GM19023 (cell line): ENCODE measurements around the gene KLHL30.

Experiments used
- ATAC-seq: cut with Tn5 transposase; IDR thresholded peaks from one replicate; pipeline ENCODE4 v1.9.1; 2021; ENCODE audit warnings: mild to moderate bottlenecking, moderate library complexity; ENCODE audit not compliant: unreplicated experiment

Gene KLHL30

DNA sequence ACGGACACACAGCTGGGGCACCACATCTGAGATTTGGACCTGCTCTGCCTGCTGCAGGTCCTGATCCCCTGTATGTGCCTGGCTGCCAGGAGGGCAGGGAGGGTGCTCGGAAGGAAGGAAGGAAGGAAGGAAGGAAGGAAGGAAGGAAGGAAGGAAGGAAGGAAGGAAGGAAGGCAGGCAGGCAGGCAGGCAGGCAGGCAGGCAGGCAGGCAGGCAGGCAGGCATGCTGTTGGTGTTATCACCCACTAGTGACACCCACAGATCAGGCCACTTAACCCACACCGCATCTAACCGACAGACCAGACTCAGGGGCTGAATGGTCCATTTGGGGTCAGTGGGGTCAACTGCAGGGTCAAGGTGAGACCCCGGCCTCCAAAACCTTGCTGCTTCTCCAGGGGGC, 5.8 kb downstream of the KLHL30 start:
- no peak for ATAC-seq

GRCh38 chr2:238145046-238145445, 6.6 kb downstream of the KLHL30 start:
- ATAC-seq = no peak

DNA sequence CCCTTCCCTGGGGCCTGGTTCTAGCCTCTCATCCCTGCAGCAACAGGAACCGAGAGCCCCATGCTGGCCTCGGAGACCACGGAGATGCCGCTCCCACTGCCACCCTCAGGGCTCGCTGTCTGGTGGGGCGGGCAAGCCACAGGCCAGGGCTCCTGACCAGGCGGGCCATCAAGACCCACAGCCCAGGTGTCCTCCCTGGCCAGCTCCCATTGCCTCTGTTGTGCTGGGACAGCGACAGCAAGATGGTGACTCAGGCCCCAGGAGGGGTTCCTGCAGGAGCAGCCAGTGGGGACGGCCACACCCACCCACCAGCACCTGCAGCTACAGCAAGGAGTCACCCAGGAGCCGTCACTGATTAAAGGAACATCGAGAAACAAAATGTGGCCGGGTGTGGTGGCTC, 7.4 kb downstream of the KLHL30 start:
- ATAC-seq = no peak

- no peak for ATAC-seq
These were observed 8.5 kb downstream of the KLHL30 start for GRCh38 chr2:238146884-238147544.

GRCh38 chr2:238148981-238149380, 10.5 kb downstream of the KLHL30 start:
- no peak for ATAC-seq

- no peak for ATAC-seq
These were observed 11.5 kb downstream of the KLHL30 start for GRCh38 chr2:238149841-238150572.

DNA sequence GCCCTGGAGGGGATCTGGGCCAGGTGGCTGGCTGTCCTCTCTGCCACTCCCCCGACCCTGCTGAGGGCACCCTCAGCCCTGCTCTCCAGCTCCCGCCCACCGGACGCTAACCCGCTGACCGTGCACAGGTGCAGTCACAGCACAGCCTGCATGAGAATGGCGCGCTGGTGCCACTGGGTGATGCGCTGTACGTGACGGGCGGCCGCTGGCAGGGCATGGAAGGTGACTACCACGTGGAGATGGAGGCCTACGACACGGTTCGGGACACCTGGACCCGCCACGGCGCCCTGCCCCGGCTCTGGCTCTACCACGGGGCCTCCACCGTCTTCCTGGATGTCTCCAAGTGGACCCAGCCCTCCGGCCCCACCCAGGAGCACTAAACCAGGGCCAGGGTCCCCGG, 12.2 kb downstream of the KLHL30 start:
- ATAC-seq = no peak

- ATAC-seq = no peak
These were observed 12.7 kb downstream of the KLHL30 start for GRCh38 chr2:238151205-238151604.

DNA sequence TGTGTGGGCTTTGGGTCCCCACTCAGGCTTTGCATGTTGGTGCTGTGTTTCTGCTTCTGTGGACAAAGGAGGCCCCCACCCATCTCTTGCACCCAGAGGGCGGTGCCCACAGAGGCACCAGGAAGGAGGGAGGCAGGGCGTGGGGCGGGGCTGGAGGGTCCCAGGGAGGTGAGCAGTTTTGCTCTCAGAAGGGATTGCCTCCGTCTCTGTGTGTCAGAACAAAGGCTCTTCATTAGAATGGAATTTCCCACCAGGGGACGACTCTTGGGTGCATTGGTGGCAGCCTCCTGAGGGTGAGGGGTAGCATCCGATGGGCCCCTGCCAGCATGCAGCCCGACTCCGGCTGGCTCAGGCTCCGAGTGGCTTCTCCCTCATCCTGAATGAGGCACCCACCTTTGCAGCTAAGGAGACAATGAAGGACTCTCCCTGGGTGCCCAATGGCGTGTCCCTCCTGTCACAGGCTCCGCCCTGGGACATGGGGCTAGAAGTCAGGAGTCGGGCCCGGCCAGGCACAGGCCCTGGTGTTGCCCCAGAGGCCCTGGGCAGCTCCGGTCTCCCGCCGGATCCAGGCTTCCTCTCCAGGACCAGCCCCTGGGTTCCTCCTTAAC, 13.3 kb downstream of the KLHL30 start:
- ATAC-seq = no peak

- ATAC-seq = no peak
These were observed 14.6 kb downstream of the KLHL30 start for GRCh38 chr2:238152771-238153688.

DNA sequence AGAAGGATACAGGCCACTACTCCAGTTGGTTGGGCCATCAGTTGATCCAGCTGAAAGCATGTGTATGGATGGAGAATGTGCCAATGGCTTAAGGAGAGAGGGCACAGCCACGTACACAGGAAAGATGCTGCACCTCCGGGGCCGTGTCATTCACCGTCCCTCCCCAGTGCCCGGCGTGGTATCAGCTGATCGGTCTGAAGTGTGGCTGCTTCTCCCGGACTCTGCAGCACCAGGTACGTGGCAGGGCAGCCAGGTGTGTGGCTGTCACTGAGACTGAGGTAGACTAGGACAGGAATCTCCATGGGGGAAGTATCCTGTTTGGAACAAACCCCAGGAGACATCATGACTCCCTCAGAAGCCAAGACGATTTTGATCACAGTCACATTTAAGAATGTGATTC, 16.1 kb downstream of the KLHL30 start:
- ATAC-seq = no peak

DNA sequence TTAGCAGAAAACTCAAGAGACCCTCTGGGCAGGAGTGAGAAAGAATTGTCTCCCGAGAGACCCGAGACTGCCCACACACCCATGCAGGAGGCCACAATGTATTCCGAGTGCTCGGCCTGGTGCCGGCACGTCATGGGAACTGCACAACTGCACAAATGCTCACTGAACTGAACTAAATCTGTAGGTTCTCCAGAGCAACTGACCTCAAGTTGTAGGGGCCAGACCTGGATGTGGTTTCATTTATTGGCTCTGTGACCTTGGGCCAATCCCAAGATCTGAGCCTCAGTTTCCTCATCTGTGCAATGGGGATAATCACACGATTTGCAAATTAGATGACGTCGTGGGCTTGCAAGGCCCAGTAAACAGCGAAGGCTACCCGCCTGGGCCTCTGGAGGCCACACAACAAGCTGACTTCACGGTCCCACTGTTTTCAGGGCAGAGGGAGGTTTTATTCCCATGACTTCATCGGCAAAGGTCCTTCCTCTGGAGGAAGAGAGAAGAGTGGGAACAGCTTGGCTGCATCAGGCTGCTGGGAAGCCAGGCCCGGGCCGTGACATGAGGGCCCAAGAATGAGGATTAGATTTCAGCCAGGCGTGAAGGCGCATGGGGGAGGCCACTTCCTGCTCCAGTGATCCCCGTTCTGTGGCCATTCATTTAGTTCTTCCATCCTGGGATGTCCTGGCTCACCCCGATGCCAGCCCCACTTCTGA, 16.7 kb downstream of the KLHL30 start:
- no peak for ATAC-seq

- no peak for ATAC-seq
These were observed 17.6 kb downstream of the KLHL30 start for GRCh38 chr2:238155761-238156694.

DNA sequence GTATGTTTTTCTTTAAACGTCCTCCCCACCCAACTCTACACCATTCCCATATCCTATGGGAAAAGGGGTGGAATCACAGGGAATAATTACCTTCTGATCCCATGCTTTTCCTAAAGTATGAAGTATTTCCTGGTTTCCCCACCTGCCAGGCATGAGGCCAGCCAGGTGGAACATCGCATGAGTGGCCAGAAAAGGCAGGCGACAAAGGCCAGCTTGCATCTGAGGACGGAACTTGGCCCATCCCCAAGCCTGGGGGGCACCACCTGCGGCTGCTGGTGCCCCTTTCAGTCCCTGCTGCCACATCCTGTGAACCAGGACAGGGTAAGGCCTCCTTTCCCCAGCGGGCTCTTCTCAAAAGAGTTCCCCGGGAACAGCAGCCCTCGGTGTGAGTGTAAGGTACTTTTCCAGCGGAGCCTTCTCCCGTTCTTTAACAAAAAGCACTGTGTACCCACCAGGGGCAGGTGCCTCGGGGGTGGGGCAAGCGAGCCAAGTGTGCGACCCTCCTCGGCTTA, 19.1 kb downstream of the KLHL30 start:
- ATAC-seq = no peak

GRCh38 chr2:238158018-238158508, 19.6 kb downstream of the KLHL30 start:
- ATAC-seq = no peak

GRCh38 chr2:238158509-238159070, 20.1 kb downstream of the KLHL30 start, which contains the start of gene ERFE:
Gene ERFE, plus strand, starts transcription at chr2:238158970. Its CDS starts 38 bp downstream, at chr2:238159008.
- peak; percentile 52 for ATAC-seq

DNA sequence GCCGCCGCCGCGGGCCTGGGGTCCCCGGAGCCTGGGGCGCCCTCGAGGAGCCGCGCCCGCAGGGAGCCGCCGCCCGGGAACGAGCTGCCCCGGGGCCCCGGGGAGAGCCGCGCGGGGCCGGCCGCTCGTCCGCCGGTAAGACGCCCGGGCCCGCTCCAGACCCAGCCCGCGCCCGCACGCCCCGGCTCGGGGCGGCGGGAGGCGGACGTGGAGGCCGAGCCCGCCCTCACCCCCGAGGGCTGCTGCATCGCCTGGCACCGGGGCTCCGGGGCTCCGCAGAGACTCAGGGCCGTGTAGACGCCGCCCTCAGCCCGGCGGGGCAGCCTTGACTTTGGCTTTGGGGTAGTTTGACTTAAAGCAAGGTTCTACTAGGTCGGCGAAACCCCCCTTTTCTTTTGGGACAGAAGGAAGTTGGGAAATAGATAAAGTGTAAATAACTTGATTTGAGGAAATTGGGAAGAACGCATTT, 20.6 kb downstream of the KLHL30 start:
- ATAC-seq = peak; percentile 17

DNA sequence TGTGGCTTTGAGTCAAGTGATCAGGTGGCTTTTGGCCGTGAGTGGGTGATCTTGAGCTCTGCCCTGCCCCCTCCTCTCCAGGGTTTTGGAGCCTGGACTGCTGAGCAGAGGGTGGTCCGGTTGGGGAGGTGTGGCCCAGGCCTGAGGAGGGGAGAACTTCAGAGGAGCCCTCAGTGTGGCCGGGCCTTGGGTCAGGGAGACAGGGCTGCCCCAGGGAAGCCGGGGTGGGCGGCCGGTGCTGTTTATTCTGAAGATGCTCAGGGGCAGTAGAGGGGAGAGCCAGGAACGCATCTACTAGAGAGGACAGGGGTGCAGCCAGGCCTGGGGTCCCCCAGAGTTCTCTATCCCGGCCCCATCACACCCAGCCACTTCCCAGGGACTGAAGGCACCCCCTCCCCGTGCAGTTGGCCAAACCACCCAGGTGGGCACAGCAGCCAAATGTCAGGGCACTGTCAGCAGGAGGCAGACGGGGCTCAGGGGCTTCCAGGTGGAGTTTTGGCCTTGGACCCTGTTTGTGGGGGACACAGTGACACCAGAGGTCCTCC, 21.3 kb downstream of the KLHL30 start:
- no peak for ATAC-seq
